DMS153 (cell line): ENCODE measurements around the gene SLC10A4.

Experiments used
- DNase-seq: peaks from one replicate; lab custom pipeline; 2025; lab: John Stamatoyannopoulos, UW

The SLC10A4 gene

DNA sequence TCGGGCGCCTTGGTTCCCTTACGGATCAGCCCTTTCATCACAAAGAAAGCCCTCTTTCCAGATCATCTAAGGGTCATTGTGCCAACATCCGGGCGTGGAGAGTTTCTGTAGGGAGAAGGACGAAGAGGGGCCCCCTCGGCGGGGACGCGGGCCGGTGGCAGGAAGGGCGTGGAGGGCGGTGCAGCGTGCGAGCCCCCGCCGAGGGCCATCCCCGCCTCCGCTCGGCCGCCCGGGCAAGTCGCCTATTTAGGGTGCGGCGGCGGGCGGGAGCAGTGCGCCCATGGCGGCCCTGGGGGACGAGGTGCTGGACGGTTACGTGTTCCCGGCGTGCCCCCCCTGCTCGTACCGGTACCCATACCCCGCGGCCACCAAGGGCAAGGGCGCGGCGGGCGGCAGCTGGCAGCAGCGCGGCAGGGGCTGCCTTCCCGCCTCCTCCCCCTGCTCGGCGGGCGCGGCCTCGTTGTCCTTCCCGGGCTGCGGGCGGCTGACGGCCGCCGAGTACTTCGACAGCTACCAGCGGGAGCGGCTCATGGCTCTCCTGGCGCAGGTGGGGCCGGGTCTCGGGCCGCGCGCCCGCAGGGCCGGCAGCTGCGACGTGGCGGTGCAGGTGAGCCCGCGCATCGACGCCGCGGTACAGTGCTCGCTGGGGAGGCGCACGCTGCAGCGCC is 7.0 kb downstream of the SLC10A4 start, which contains the start of gene ZAR1:
Gene ZAR1, plus strand, starts transcription at position 241 of the 668 bp plus-strand sequence. Its CDS starts 40 bp downstream, at position 281.
- DNase-seq, result no peak

- no peak for DNase-seq
Measured at GRCh38 chr4:48490680-48491513, 7.8 kb downstream of the SLC10A4 start.

DNA sequence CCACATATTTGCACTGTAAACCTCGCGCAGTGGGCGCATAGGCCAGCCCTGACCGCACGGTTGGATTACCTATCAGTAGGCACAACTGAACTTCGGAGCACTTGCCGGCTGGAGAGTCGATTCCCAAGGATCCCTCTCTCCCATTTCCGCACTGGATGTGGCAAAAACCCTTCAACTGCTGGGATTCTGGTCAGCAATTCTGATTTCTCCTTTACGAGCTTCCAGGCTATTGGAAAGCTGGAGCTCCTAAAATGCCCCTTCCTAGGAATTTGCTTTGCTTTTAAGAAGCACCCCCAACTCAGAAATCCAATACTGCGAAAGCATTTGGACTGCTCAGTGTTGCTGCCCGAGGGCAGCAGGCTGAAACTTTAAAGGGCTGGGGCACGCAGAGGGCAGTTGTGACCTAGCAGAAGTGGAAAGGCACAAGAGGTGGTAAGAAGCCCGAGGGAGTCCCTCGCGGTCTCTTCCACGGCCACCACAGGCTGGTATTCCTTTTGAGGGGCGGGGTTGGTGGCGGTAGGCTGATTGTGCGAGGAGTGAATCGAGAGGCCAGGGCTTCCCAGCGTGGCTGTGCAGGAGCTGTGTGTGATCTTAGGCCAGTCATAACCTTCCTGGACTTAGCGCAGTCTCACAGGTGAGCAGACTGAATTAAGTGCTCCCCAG is 8.5 kb downstream of the SLC10A4 start:
- DNase-seq, result no peak

GRCh38 chr4:48493452-48494100 is 10.4 kb downstream of the SLC10A4 start:
- DNase-seq, result no peak

GRCh38 chr4:48495941-48496340 is 12.8 kb downstream of the SLC10A4 start:
- no peak for DNase-seq

DNA sequence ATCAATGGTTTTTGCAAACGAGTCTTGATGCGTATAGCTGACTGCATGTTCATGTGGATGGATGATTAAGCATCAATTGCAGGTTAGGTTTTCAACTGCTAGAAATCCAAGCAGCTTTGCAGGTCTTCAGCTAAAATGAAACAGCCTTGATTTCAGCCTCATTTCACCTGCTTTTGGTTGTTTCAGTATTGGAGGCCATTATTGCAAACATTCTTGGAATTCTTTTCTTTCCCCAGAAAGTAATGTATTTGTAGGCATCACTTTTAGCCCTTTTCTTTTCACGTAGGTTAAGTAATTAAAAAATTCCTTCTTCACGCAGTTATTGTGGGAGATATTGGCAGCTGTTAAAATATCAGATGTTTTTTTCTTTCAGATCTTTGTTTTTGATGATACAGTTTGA is 15.8 kb downstream of the SLC10A4 start:
- DNase-seq, result no peak

GRCh38 chr4:48499551-48500066 is 16.5 kb downstream of the SLC10A4 start:
- no peak for DNase-seq

DNA sequence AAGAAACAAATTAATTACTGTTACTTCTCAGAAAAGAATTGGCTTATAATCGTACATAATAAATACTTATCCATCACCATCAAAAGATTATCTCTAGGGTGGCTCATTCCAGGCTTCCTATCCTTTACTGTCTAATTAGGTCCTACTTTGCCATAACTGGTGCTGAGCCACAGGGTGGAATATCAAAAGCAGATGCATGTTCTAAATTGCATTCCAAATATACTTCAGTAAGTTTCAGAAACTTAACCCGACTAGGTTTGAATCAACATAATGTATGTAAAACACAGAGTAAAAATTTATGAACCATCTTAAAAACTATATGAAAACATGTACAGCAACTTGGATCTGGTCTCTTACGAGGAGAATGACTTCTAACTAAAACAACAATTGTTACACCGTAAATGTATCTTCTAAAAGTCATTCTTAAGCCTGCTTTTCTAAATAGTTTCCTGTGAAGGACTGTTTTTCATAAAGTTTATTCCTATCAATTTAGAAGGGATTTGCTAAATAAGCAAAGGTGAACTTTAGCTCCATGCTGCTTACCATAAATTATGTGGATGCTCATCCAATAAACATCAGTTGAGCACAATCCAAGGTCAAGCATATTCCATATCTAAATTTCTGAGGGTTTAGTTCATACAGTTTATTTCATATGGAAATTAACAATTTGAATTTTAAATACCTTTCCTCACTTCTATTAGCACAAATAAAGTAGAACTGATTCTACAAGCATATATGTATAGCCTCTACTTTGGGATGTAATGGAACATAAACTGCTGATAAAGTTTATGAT is 20.3 kb downstream of the SLC10A4 start:
- DNase-seq, result no peak

GRCh38 chr4:48504026-48504330 is 20.8 kb downstream of the SLC10A4 start:
- DNase-seq, result no peak

DNA sequence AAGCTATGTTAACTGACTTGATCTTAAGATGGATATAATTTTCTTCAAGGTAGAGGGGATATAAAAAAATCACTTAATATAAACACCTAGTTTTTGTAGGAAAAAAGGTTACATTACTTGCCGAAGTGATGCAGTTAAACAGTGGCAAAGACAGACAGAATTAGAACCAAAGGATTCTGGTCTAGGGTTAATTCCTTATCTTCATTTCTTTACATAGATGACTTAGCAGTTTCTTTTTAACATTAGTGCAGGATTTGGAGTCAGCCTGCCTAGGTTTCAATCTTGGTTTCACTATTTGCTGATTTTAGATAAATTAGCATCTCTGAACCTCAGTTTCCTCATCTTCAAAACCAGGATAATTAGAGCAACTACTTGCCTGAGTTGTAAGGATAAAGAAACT is 21.2 kb downstream of the SLC10A4 start:
- no peak for DNase-seq

DNA sequence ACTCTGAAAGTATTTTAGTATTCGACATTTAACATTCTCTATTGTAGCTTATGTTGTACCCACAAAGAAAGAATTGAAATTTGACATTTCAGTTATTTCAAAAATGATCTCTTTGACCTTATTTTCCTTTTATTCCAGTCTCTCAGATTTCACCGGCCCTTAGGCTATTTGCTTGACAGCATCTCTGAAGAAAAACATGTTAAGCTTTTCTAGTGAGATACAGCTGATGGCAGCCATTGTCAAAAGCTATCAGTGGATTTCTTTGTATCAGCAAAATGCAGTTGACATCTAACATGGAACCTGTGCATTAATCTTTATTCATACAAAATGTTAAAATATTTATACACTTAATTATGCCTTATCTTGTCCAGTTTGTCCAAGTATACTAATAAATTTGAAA is 23.6 kb downstream of the SLC10A4 start:
- no peak for DNase-seq

GRCh38 chr4:48509543-48509942 is 26.4 kb downstream of the SLC10A4 start:
- no peak for DNase-seq

- no peak for DNase-seq
Measured at GRCh38 chr4:48518143-48518542, 35.0 kb downstream of the SLC10A4 start.

DNA sequence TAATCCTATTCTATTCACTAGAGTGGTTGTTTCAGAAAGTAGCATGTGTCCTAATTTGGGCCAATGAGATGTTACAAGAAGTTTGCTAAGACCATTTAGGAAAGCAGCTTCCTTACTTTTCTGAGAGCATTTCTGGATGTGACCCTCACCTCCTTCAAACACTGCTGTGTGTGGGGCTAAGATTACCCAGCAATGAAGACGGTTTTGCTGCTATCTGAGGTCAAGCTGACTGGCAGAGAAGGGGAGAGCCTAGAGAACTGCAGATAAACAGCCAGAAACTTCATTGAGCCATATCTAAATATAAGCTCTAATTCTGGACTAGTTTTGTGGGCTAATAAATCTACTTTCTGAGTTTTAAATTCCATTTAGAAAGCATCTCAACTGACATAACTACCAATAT is 43.3 kb downstream of the SLC10A4 start:
- no peak for DNase-seq

DNA sequence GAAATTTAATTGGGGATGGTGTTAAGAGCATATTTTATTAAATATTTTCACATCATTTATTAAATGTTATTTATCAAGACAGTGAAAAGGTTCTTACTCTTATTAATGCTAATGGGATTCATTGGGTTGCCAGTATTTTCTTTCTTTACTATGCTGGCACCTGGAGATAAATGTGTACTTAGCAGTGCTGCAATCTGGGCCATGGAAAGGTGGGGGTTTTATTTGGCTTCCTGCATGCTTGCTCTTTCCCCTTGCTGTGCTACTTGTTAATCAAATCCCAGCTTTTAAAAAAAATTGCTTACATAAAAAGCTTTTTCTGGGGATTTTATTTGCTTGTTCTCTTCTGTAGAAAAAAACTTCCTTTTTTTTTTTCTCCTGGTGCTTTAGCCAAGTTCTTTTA is 55.2 kb downstream of the SLC10A4 start:
- DNase-seq, result no peak
